ENCODE measurements around the gene LRRC2. TPM values are rescaled to one million over a fixed set of nuclear protein-coding genes. Genes with fewer than 3 reads are reported as not detected.
"Not testable (repeated sequence)": the region's sequence is repeated elsewhere in the genome, so short reads cannot be mapped to it uniquely, and the experiment has no call there.

Gene LRRC2
- total and polyA plus RNA-seq, 10 donors, result 0.59 to 10.9 (median 5.0) TPM

GRCh38 chr3:46524832-46525231 is 41.3 kb downstream of the LRRC2 start:
- no peak overlapping the region for H3K27ac ChIP-seq
- TF ChIP-seq POLR2AphosphoS5 (IDR thresholded peaks at IDR 0.05), result no peak
- TF ChIP-seq POLR2A (IDR thresholded peaks at IDR 0.05), result no peak
- TF ChIP-seq CTCF (IDR thresholded peaks at IDR 0.05 in 8 of 11, conservative IDR thresholded peaks at IDR 0.05 in 3 of 11), result no peak
- H3K4me3 ChIP-seq, result no peak overlapping the region
- intact Hi-C loops (cut with DNase I; ENCODE audit: low total_unique reads), result no loop called here
- WGBS, 5 donors, result 93 to 97% (median 95%) methylated on average over 3 of the region's 3 CpGs
- no peaks in the 10 kb centered on the region for H3K27me3 ChIP-seq (replicated peaks in 1 of 7)
- peaks cover 0 to 4% (median 0%) of the 10 kb centered on the region in 6 donors for H3K4me1 ChIP-seq
- no peak for DNase-seq
- H3K9me3 ChIP-seq, result no peaks in the 10 kb centered on the region
- no peaks in the 10 kb centered on the region for H3K36me3 ChIP-seq

GRCh38 chr3:46524008-46524407 is 42.1 kb downstream of the LRRC2 start:
- TF ChIP-seq POLR2A (IDR thresholded peaks at IDR 0.05) (no peak), POLR2AphosphoS5 (IDR thresholded peaks at IDR 0.05) (no peak), CTCF (IDR thresholded peaks at IDR 0.05 in 8 of 11, conservative IDR thresholded peaks at IDR 0.05 in 3 of 11) (no peak)
- no peaks in the 10 kb centered on the region for H3K27me3 ChIP-seq (replicated peaks in 1 of 7)
- H3K4me3 ChIP-seq, result no peak overlapping the region
- H3K9me3 ChIP-seq, result no peaks in the 10 kb centered on the region
- DNase-seq, result no peak
- no peak overlapping the region for H3K27ac ChIP-seq
- H3K4me1 ChIP-seq, result peaks cover 0 to 4% (median 0%) of the 10 kb centered on the region in 6 donors
- intact Hi-C loops (cut with DNase I; ENCODE audit: low total_unique reads), result no loop called here
- WGBS, 5 donors, result 77 to 88% (median 83%) methylated on average over 3 of the region's 3 CpGs
- H3K36me3 ChIP-seq, result no peaks in the 10 kb centered on the region

GRCh38 chr3:46523556-46523955 is 42.5 kb downstream of the LRRC2 start:
- 95 to 99% (median 96%) methylated on average over 2 of the region's 2 CpGs for WGBS, 5 donors
- H3K27me3 ChIP-seq (replicated peaks in 1 of 7), result no peaks in the 10 kb centered on the region
- intact Hi-C loops (cut with DNase I; ENCODE audit: low total_unique reads), result no loop called here
- no peak for DNase-seq
- H3K4me1 ChIP-seq, result peaks cover 0 to 4% (median 0%) of the 10 kb centered on the region in 6 donors
- H3K9me3 ChIP-seq, result no peaks in the 10 kb centered on the region
- no peak overlapping the region for H3K27ac ChIP-seq
- no peak overlapping the region for H3K4me3 ChIP-seq
- TF ChIP-seq POLR2AphosphoS5 (IDR thresholded peaks at IDR 0.05) (no peak), POLR2A (IDR thresholded peaks at IDR 0.05) (no peak), CTCF (IDR thresholded peaks at IDR 0.05 in 8 of 11, conservative IDR thresholded peaks at IDR 0.05 in 3 of 11) (no peak)
- H3K36me3 ChIP-seq, result no peaks in the 10 kb centered on the region

GRCh38 chr3:46522201-46522600 is 43.9 kb downstream of the LRRC2 start:
- H3K27me3 ChIP-seq (replicated peaks in 1 of 7); H3K4me3 ChIP-seq; H3K27ac ChIP-seq; H3K9me3 ChIP-seq; H3K4me1 ChIP-seq; intact Hi-C loops (cut with DNase I; ENCODE audit: low total_unique reads); DNase-seq; H3K36me3 ChIP-seq: not testable (repeated sequence)
- WGBS, 5 donors, result 84 to 92% (median 87%) methylated on average over 4 of the region's 4 CpGs

- TF ChIP-seq POLR2A (IDR thresholded peaks at IDR 0.05) (no peak), CTCF (IDR thresholded peaks at IDR 0.05 in 8 of 11, conservative IDR thresholded peaks at IDR 0.05 in 3 of 11) (no peak), POLR2AphosphoS5 (IDR thresholded peaks at IDR 0.05) (no peak)
- H3K27ac ChIP-seq, result peak overlapping the region in 6 of 8 donors; percentile 37 to 56 (median 49)
- DNase-seq, result no peak
- intact Hi-C loops (cut with DNase I; ENCODE audit: low total_unique reads), result no loop called here
- 70 to 83% (median 80%) methylated on average over 9 of the region's 9 CpGs for WGBS, 5 donors
- H3K27me3 ChIP-seq (replicated peaks in 1 of 7), result no peaks in the 10 kb centered on the region
- H3K4me3 ChIP-seq, result peak overlapping the region in 1 of 8 donors; percentile 4
- H3K36me3 ChIP-seq, result no peaks in the 10 kb centered on the region
- no peaks in the 10 kb centered on the region for H3K9me3 ChIP-seq
- peaks cover 0 to 4% (median 0%) of the 10 kb centered on the region in 6 donors for H3K4me1 ChIP-seq
Measured at GRCh38 chr3:46521096-46521495, 45.0 kb downstream of the LRRC2 start.
